Measurements from ENCODE around the gene ANKRD33B.
"Not testable (repeated sequence)": the region's sequence is repeated elsewhere in the genome, so short reads cannot be mapped to it uniquely, and the experiment has no call there.

ANKRD33B gene

GRCh38 chr5:10566543-10567068 lies 2.7 kb downstream of the ANKRD33B start:
- no peak for DNase-seq (ENCODE audit: low read depth)
- H3K4me3 ChIP-seq (ENCODE audit: low read depth, low read length): no peak overlapping the region
- no peak for TF ChIP-seq CTCF (conservative IDR thresholded peaks at IDR 0.05; ENCODE audit: low read depth, low read length)

GRCh38 chr5:10567121-10567591 lies 3.3 kb downstream of the ANKRD33B start:
- no peak for TF ChIP-seq CTCF (conservative IDR thresholded peaks at IDR 0.05; ENCODE audit: low read depth, low read length)
- H3K4me3 ChIP-seq (ENCODE audit: low read depth, low read length): no peak overlapping the region
- DNase-seq (ENCODE audit: low read depth): no peak

GRCh38 chr5:10567781-10568321 lies 4.0 kb downstream of the ANKRD33B start:
- H3K4me3 ChIP-seq (ENCODE audit: low read depth, low read length): no peak overlapping the region
- no peak for TF ChIP-seq CTCF (conservative IDR thresholded peaks at IDR 0.05; ENCODE audit: low read depth, low read length)

GRCh38 chr5:10570540-10570939 lies 6.7 kb downstream of the ANKRD33B start:
- not testable (repeated sequence) for DNase-seq (ENCODE audit: low read depth); H3K4me3 ChIP-seq (ENCODE audit: low read depth, low read length)

More at GRCh38 chr5:10567781-10568321, 4.0 kb downstream of the ANKRD33B start:
- DNase-seq (ENCODE audit: low read depth): peak; percentile 34

- no peak overlapping the region for H3K4me3 ChIP-seq (ENCODE audit: low read depth, low read length)
- no peak for TF ChIP-seq CTCF (conservative IDR thresholded peaks at IDR 0.05; ENCODE audit: low read depth, low read length)
- DNase-seq (ENCODE audit: low read depth): no peak
Measured at GRCh38 chr5:10572451-10572850, 8.6 kb downstream of the ANKRD33B start.

- H3K4me3 ChIP-seq (ENCODE audit: low read depth, low read length): no peak overlapping the region
- no peak for TF ChIP-seq CTCF (conservative IDR thresholded peaks at IDR 0.05; ENCODE audit: low read depth, low read length)
- DNase-seq (ENCODE audit: low read depth): no peak
Measured at GRCh38 chr5:10573487-10574145, 9.7 kb downstream of the ANKRD33B start.

- not testable (repeated sequence) for DNase-seq (ENCODE audit: low read depth); H3K4me3 ChIP-seq (ENCODE audit: low read depth, low read length)
Measured at GRCh38 chr5:10574879-10575278, 11.0 kb downstream of the ANKRD33B start.
